ENCODE data around the gene NR2F1-AS1. TPM values are rescaled to one million over a fixed set of nuclear protein-coding genes. Genes with fewer than 3 reads are reported as not detected.

Gene NR2F1-AS1
- total and polyA plus RNA-seq, 2 of the 4 experiments (the other 2 are of a cell fraction) = 12.5 to 12.8 TPM

DNA sequence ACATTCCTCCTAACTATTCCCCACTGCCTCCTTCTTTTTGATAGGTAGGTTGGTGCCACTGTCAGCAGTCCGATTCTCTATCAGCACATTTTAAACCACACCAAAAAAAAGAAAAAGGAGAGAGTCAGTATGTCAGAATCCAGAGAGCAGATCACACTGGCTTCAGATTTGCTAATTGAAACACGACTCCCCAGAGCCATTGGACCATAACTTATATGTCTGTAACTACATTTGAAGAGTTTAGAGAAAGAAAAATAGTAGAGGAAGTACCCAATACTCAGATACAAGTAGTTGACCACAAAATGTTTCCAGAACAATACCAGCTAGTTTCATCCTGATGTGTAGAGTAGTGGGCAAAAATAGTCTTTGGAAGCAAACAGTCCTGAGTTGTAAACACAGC lies 216.6 kb downstream of the NR2F1-AS1 start:
- Histone ChIP-seq H4K5ac (ENCODE audit: low read depth, low read length) (no peak overlapping the region), H2AFZ (replicated peaks; ENCODE audit: low read length, poor library complexity) (no peak overlapping the region), H3K4me3 (ENCODE audit: insufficient read depth, low read depth, low read length) (no peak overlapping the region), H3K79me1 (ENCODE audit: low read depth in 1 of 2, low read length in 2 of 2) (no peaks in the 10 kb centered on the region), H3K23ac (ENCODE audit: low read depth, low read length) (no peak overlapping the region), H2BK120ac (ENCODE audit: low read depth, low read length) (no peak overlapping the region), H3K27me3 (ENCODE audit: control insufficient read depth, insufficient read depth, low read length) (no peaks in the 10 kb centered on the region), H3K4me1 (ENCODE audit: control insufficient read depth, insufficient read depth, low read length) (peaks cover 3% of the 10 kb centered on the region), H2AK9ac (replicated peaks; ENCODE audit: low read depth, low read length, poor library complexity) (no peak overlapping the region), H3K4me2 (ENCODE audit: low read depth, low read length) (no peak overlapping the region), H2BK5ac (ENCODE audit: low read depth, low read length, poor library complexity, severe bottlenecking) (no peak overlapping the region), H3K9me3 (ENCODE audit: control insufficient read depth, insufficient read depth, low read length) (no peaks in the 10 kb centered on the region), H4K8ac (ENCODE audit: low read depth in 2 of 2, low read length in 2 of 2) (no peak overlapping the region), H4K91ac (ENCODE audit: insufficient read depth, low read depth, low read length) (no peak overlapping the region), H3K4ac (ENCODE audit: low read depth, low read length) (no peak overlapping the region), H3K9ac (ENCODE audit: low read depth, low read length) (no peak overlapping the region), H2BK20ac (ENCODE audit: low read depth, low read length) (no peak overlapping the region), H3K18ac (ENCODE audit: low read depth, low read length) (no peak overlapping the region), H3K14ac (replicated peaks; ENCODE audit: low read depth, low read length) (no peak overlapping the region), H2AK5ac (ENCODE audit: low read depth, low read length) (no peak overlapping the region), H2BK15ac (ENCODE audit: low read depth, low read length) (no peak overlapping the region), H3K9me1 (ENCODE audit: insufficient read depth, low read length) (0 out of 2 replicates have a peak, but pooled peaks cover 5% of the 10 kb centered on the region), H3K27ac (ENCODE audit: insufficient read depth, low read length) (no peak overlapping the region), H3K56ac (ENCODE audit: extremely low read depth, insufficient read depth, low read length) (no peak overlapping the region), H4K20me1 (ENCODE audit: insufficient read depth, low read length) (no peaks in the 10 kb centered on the region), H3K36me3 (ENCODE audit: control insufficient read depth, insufficient read depth, low read length) (no peaks in the 10 kb centered on the region)
- no peak for DNase-seq
- dilution Hi-C loops (cut with HindIII; ENCODE audit: low sequenced_read_pairs, unreplicated experiment) = no loop called here
- no peak for ATAC-seq (ENCODE audit: low read depth)
- WGBS, 2 experiments (ENCODE audit: extremely low coverage in 2 of 2, insufficient read length in 1 of 2) = no CpG with 5 or more reads among the region's 2 CpGs
- TF ChIP-seq POLR2A (IDR thresholded peaks at IDR 0.05; ENCODE audit: low read depth, low read length) = no peak
- TF ChIP-seq FOS (IDR thresholded peaks at IDR 0.05; ENCODE audit: low read depth, low read length) = no peak
- TF ChIP-seq BHLHE40 (IDR thresholded peaks at IDR 0.05; ENCODE audit: low read depth, low read length) = no peak
- no peak for TF ChIP-seq RCOR1 (IDR thresholded peaks at IDR 0.05; ENCODE audit: insufficient replicate concordance, low read length)
- no peak for TF ChIP-seq RAD21 (IDR thresholded peaks at IDR 0.05; ENCODE audit: low read length)
- no peak for TF ChIP-seq MXI1 (IDR thresholded peaks at IDR 0.05; ENCODE audit: borderline replicate concordance, low read depth, low read length)
- BruUV-seq (replicated peaks) = no TSS peak
- intact Hi-C loops (cut with micrococcal nuclease) = no loop called here
- in situ Hi-C loops (cut with MboI; ENCODE audit: low sequenced_read_pairs) = no loop called here
- ChIA-PET POLR2A (ENCODE audit: unreplicated experiment) (no interaction called here), CTCF (interaction anchor here (1.2 kb wide), 1 partner anchor 21 kb away, joined by 3 read pairs; no protein-coding TSS in a partner anchor)

All from IMR-90 (cell line).